Gastroesophageal sphincter (tissue), 3 donors: Measurements from ENCODE around the gene CBARP.

Source experiments
- POLR2AphosphoS5 ChIP-seq: sonication (generic); formaldehyde crosslinking; IDR thresholded peaks from one replicate; pipeline ENCODE4 v1.6.1; 2017; ENCODE audit warnings: antibody characterized with exemption
- TF ChIP-seq, protein P1 (sequence below), 4 experiments: fragments of 200-600 bp in 2 of 4; fragments of 450-650 bp in 2 of 4; sonication (generic) in 1 of 4; IDR thresholded peaks; one replicate each; pipeline ENCODE4 v1.5.1; 2017 to 2019; ENCODE audit warnings: antibody characterized with exemption in 4 of 4, mild to moderate bottlenecking in 2 of 4, moderate library complexity in 2 of 4

DNA sequence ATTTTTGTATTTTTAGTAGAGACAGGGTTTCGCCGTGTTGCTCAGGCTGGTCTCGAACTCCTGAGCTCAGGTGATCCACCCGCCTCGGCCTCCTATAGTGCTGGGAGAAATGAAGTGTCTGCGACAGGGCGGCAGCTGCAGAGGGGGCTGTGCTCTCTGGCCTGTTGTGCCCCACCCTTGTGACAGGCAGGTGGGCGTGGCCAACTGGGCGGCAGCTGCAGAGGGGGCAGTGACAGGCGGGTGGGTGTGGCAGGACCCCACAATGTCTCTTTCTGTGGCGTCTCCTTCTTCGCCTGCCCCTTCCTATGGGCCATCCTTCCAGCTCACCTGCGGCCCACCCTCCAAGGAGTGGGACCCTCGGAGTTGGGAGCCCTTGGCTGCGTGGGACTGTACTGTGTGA is 20.4 kb downstream of the CBARP start:
- TF ChIP-seq, protein P1, sequence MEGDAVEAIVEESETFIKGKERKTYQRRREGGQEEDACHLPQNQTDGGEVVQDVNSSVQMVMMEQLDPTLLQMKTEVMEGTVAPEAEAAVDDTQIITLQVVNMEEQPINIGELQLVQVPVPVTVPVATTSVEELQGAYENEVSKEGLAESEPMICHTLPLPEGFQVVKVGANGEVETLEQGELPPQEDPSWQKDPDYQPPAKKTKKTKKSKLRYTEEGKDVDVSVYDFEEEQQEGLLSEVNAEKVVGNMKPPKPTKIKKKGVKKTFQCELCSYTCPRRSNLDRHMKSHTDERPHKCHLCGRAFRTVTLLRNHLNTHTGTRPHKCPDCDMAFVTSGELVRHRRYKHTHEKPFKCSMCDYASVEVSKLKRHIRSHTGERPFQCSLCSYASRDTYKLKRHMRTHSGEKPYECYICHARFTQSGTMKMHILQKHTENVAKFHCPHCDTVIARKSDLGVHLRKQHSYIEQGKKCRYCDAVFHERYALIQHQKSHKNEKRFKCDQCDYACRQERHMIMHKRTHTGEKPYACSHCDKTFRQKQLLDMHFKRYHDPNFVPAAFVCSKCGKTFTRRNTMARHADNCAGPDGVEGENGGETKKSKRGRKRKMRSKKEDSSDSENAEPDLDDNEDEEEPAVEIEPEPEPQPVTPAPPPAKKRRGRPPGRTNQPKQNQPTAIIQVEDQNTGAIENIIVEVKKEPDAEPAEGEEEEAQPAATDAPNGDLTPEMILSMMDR (IDR thresholded peaks at IDR 0.05), result no peak
- TF ChIP-seq POLR2AphosphoS5, result no peak
